Esophagus squamous epithelium (tissue), 4 donors: ENCODE results near the gene SYT5.

Experiments used
- CTCF ChIP-seq, 6 experiments: fragments of 450-650 bp in 4 of 6; fragments of 200-600 bp in 2 of 6; sonication (generic) in 2 of 6; IDR thresholded peaks; one replicate each; pipeline ENCODE4 v1.5.1; 2016 to 2019; ENCODE audit warnings: antibody characterized with exemption in 6 of 6, mild to moderate bottlenecking in 4 of 6, moderate library complexity in 4 of 6
- POLR2A ChIP-seq, 4 donors: fragments of 450-650 bp; IDR thresholded peaks; one replicate each; pipeline ENCODE4 v1.6.1; 2017; ENCODE audit warnings: antibody characterized with exemption in 4 of 4, mild to moderate bottlenecking in 4 of 4, moderate library complexity in 3 of 4

GRCh38 chr19:55220525-55220924, 40.4 kb upstream of the SYT5 start:
- TF ChIP-seq POLR2A (IDR thresholded peaks at IDR 0.05) (no peak), CTCF (IDR thresholded peaks at IDR 0.05) (no peak)
